NCI-H1105 (cell line): ENCODE data around the gene BBX.
"Not testable (repeated sequence)": the region's sequence is repeated elsewhere in the genome, so short reads cannot be mapped to it uniquely, and the experiment has no call there.

ENCODE experiments used
- DNase-seq: peaks from one replicate; lab custom pipeline; 2025; lab: John Stamatoyannopoulos, UW

The BBX gene

GRCh38 chr3:107542665-107543064 is 19.9 kb downstream of the BBX start:
- DNase-seq, result no peak

- no peak for DNase-seq
Measured at GRCh38 chr3:107543666-107544065, 20.9 kb downstream of the BBX start.

- DNase-seq, result no peak
Measured at GRCh38 chr3:107545680-107546120, 22.9 kb downstream of the BBX start.

GRCh38 chr3:107548601-107549000 is 25.8 kb downstream of the BBX start:
- DNase-seq, result no peak

GRCh38 chr3:107555359-107555758 is 32.6 kb downstream of the BBX start:
- DNase-seq, result no peak

GRCh38 chr3:107557743-107558142 is 35.0 kb downstream of the BBX start:
- no peak for DNase-seq

GRCh38 chr3:107560166-107560565 is 37.4 kb downstream of the BBX start:
- no peak for DNase-seq

GRCh38 chr3:107561980-107562379 is 39.2 kb downstream of the BBX start:
- DNase-seq, result no peak

GRCh38 chr3:107562969-107563529 is 40.3 kb downstream of the BBX start:
- no peak for DNase-seq

- DNase-seq, result not testable (repeated sequence)
Measured at GRCh38 chr3:107565244-107565643, 42.5 kb downstream of the BBX start.

GRCh38 chr3:107571089-107571488 is 48.3 kb downstream of the BBX start:
- DNase-seq, result not testable (repeated sequence)

GRCh38 chr3:107571492-107571891 is 48.7 kb downstream of the BBX start:
- not testable (repeated sequence) for DNase-seq

GRCh38 chr3:107574650-107575049 is 51.9 kb downstream of the BBX start:
- peak; percentile 18 for DNase-seq

GRCh38 chr3:107578091-107578490 is 55.3 kb downstream of the BBX start:
- DNase-seq, result no peak

- no peak for DNase-seq
Measured at GRCh38 chr3:107578523-107578922, 55.8 kb downstream of the BBX start.

- no peak for DNase-seq
Measured at GRCh38 chr3:107579371-107579770, 56.6 kb downstream of the BBX start.

- DNase-seq, result no peak
Measured at GRCh38 chr3:107581230-107581629, 58.5 kb downstream of the BBX start.

GRCh38 chr3:107588217-107588616 is 65.5 kb downstream of the BBX start:
- no peak for DNase-seq

- DNase-seq, result no peak
Measured at GRCh38 chr3:107589454-107589853, 66.7 kb downstream of the BBX start.

- DNase-seq, result no peak
Measured at GRCh38 chr3:107590786-107591185, 68.0 kb downstream of the BBX start.

GRCh38 chr3:107592073-107592472 is 69.3 kb downstream of the BBX start:
- DNase-seq, result no peak

- no peak for DNase-seq
Measured at GRCh38 chr3:107594870-107595269, 72.1 kb downstream of the BBX start.

GRCh38 chr3:107596639-107597038 is 73.9 kb downstream of the BBX start:
- DNase-seq, result no peak

GRCh38 chr3:107598926-107599771 is 76.4 kb downstream of the BBX start:
- peak; percentile 9 for DNase-seq
